ELF-1 (cell line): ENCODE data around the gene PCDH9.

Source experiments
- DNase-seq: peaks from one replicate; pipeline ENCODE4 v3.0.0-alpha.2; 2016; ENCODE audit warnings: low read depth, low spot score

PCDH9 gene

DNA sequence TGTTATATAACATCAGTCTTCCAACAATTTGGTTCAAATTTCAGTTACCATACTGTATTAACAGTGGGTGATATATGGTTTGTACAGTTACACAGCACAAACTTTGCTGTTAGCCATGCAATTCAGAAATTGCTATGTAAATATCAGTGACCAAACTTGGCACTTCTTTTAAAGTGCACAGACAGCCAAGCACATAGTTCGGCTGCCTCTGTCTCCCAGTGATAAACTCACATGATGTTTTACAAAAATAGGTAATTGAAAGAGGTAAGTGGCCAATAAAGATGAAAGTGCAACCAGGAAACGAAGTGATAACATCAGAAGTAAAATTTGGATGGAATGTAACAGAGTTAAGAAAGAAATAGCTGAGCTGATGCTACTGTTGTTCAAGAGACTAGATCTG lies 143.9 kb downstream of the PCDH9 start:
- no peak for DNase-seq

DNA sequence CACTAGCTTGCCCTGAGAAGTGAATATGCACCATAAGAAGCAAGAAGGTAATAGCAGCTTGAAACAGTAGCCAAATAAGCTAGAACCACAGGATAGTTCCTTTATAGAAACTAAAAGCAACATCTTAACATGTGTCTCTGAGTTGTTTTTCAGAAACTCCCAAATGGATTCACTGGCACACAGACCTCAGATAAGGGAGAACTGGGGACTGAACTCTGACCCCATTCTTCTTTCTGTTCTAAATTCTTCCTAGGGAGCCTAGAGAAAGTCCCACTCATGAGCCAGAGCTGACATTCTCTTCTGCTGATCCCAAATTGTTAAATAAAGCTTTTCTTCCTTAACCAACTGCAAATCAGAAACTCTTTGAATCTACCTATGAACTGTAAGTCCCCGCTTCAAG lies 146.1 kb downstream of the PCDH9 start:
- no peak for DNase-seq

- DNase-seq = no peak
Measured at GRCh38 chr13:67083519-67083918, 146.6 kb downstream of the PCDH9 start.

DNA sequence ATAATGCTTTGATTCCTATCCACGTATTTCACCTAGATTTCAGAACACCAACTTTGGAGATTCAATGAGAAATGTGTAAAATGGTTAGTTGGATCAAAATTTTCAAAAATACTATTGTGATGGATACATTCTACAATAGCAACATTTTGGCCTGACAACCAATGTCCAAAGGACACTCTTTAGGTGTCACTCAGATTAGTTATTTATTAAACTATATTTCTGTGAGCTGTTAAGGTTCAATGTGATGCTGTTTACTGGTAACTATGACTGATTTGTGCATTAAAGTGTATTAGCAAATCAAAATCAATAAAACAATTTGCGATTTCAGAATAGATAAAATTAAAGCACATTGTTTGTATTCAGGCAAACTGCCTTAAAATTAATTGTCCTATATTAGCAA lies 149.8 kb downstream of the PCDH9 start:
- DNase-seq = no peak

DNA sequence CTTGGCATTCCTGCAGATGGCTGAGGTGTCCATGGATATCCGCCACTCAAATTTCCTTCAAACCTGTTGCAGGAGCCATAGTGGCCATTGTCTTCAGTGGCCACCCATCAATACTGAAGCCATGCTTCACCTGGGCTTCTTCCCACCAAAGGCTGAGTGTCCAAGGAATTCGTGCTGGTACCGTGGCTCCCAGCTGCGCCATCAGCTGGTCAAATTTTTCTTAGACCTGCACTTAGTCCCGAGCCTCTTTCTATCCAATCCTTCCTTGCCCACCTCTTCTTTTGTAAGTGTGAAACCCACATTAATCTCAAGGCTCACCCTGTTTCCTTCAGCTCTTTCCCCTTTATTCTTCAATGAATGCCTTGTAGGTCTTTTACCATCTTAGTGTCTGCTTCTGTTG lies 152.1 kb downstream of the PCDH9 start:
- no peak for DNase-seq

GRCh38 chr13:67077132-67077531 lies 153.0 kb downstream of the PCDH9 start:
- DNase-seq = no peak

- DNase-seq = no peak
Measured at GRCh38 chr13:67076378-67076777, 153.8 kb downstream of the PCDH9 start.

GRCh38 chr13:67075239-67075638 lies 154.9 kb downstream of the PCDH9 start:
- no peak for DNase-seq

DNA sequence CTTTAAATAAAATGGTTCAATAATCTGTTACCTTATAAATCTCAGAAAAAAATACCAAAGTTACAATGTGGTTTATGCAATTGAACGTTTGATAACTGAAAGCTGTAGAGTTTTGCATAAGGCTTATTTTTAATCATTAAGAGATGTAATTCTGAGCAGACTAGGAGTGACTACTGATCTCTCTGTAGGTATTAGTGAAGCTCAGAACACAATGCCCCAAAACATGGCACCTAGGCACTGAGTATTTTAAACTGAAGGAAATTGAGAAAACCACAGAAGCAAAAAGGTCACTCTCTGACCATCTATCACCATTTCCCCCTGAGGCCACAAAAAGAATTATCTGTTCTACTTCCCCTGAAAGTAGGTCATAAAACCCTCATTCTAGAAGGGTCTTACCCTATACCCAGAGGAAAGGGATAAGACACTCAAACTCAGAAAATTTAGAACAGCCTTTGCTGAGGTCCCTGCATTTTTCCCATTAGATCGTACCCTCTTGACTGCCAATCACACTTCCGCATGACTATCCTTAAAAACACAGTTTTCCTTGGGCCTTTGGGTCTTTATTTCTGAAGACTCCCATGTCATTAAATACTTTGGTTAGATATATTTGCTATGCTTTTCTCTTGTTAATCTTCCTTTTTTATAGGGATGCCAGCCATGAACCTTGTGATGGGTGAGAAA lies 158.1 kb downstream of the PCDH9 start:
- DNase-seq = no peak

DNA sequence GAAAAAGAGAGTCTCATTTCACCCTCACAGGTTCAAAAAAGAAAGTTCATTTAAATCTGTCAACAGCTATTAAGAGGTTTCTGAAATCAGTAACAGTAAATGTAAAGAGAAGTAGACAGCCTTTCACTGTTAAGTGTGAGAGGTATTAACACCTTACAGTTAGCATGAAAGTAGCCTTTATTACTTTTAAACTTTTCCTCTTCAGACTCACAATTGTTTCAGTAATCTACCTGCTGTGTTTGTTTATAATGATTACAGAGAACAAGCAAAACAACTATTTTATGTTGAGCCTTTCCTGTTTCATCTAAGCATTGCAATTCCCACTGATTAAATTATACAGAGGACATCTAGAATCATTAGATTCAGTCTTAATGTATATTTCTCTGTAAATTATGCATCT lies 159.8 kb downstream of the PCDH9 start:
- DNase-seq = no peak

GRCh38 chr13:67069117-67069767 lies 160.9 kb downstream of the PCDH9 start:
- no peak for DNase-seq

GRCh38 chr13:67064920-67065319 lies 165.2 kb downstream of the PCDH9 start:
- no peak for DNase-seq

- no peak for DNase-seq
Measured at GRCh38 chr13:67063036-67063435, 167.1 kb downstream of the PCDH9 start.

DNA sequence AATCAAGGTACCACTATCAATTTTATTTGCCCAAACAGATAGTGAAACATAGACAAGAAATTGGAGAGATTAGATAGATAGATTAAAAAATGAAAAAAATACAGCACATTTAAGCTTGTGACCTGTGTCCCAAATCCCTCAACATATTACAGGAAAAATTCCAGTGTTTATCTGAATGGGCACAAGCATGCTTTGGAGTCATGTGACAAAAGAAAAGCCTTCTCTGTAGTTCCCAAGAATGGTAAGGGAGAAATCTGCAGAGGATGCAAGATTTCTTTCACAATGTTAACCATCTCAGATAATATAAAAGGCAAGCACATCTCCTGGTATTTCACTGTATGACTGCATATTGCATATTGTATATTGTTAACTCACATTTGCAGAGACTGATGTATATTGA lies 168.0 kb downstream of the PCDH9 start:
- no peak for DNase-seq

GRCh38 chr13:67061750-67062149 lies 168.4 kb downstream of the PCDH9 start:
- DNase-seq = no peak

GRCh38 chr13:67052550-67053490 lies 177.3 kb downstream of the PCDH9 start:
- no peak for DNase-seq

DNA sequence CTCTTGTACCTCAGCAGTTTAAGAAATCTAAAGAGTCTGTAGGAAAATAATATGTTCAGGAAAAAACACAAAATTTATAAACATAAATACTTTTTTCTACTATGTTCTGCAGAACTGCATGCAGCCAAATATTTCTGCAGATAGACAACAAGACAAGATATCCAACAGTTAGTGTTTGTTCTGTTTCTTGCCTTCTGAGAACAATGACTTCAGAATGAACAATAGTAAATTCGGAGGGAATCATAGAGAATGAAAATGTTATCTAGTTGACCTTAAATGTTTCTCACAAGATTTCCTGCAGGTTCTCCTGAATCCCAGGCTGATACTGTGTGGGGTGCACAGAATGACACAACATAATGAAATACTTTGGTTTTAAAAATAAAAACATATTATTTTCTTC lies 180.4 kb downstream of the PCDH9 start:
- no peak for DNase-seq

- no peak for DNase-seq
Measured at GRCh38 chr13:67048821-67049150, 181.3 kb downstream of the PCDH9 start.

GRCh38 chr13:67048084-67048820 lies 181.9 kb downstream of the PCDH9 start:
- no peak for DNase-seq

DNA sequence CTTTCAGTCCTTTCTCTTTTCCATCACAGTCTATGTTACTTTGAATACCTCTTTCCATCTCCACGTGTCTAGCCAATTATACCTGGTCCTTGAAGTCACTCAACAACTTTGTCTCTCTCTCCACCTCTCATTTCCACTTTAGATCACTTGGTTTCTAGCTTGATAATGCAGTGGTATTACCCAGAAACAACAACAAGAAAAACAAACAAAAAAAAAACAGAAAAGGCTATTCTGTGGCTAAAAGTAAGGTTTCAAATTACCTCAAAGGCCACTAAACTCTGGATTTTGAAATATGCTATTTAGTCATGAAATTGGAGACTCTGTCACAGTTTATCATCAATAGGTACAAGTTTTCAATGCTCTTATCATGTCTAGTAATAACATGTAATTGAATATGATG lies 184.8 kb downstream of the PCDH9 start:
- no peak for DNase-seq

DNA sequence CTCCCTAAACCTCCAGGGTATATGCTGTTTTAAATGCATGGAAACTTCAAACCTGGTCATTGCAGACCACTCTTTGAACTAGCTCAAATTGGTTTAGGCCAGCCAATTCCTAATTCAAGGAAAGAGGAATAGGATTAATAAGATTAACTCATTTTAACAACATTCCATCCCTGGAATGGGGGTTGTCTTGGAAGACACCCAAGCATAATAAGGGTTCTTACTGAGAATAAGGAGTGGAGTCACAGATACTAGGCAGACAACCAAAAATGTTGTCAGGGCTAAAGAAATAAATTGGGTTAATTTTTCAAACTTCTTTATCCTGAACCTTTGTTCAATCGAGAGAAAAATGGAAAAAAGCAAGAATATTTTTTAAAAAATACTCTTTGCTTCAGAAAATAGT lies 186.2 kb downstream of the PCDH9 start:
- no peak for DNase-seq

GRCh38 chr13:67042556-67042955 lies 187.6 kb downstream of the PCDH9 start:
- DNase-seq = no peak
